HG03354 (cell line): ENCODE data around the gene FCER1A.

Source experiments
- ATAC-seq: cut with Tn5 transposase; IDR thresholded peaks from one replicate; pipeline ENCODE4 v1.9.1; 2021; ENCODE audit warnings: mild to moderate bottlenecking; ENCODE audit not compliant: unreplicated experiment, poor library complexity, severe bottlenecking

FCER1A gene

DNA sequence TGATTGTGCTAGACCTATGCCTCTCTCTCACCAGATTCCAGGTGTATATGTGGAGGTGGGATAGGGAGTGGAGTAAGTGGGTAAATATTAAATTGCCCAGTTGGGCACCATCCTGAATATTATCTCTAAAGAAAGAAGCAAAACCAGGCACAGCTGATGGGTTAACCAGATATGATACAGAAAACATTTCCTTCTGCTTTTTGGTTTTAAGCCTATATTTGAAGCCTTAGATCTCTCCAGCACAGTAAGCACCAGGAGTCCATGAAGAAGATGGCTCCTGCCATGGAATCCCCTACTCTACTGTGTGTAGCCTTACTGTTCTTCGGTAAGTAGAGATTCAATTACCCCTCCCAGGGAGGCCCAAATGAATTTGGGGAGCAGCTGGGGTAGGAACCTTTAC is at the start of gene FCER1A:
FCER1A (plus strand) TSS at position 242 of the 400 bp plus-strand sequence; CDS start at position 271, 29 bp downstream.
- no peak for ATAC-seq

DNA sequence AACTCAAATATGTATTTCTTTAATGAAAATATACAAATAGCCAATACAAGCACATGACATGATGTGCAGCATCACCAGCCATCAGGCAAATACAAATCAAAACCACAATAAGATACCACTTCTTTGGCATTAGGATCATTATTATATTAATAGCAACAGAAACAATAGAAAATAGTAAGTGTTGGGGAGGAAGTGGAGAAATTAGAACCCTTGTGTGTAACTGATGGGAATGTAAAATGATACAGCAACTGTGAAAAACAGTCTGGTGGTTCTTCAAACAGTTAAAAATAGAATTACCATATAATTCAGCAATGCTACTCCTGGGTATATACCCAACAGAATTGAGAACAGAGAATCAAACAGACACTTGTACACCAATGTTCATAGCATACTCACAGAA is 40.8 kb upstream of the FCER1A start:
- ATAC-seq: no peak

DNA sequence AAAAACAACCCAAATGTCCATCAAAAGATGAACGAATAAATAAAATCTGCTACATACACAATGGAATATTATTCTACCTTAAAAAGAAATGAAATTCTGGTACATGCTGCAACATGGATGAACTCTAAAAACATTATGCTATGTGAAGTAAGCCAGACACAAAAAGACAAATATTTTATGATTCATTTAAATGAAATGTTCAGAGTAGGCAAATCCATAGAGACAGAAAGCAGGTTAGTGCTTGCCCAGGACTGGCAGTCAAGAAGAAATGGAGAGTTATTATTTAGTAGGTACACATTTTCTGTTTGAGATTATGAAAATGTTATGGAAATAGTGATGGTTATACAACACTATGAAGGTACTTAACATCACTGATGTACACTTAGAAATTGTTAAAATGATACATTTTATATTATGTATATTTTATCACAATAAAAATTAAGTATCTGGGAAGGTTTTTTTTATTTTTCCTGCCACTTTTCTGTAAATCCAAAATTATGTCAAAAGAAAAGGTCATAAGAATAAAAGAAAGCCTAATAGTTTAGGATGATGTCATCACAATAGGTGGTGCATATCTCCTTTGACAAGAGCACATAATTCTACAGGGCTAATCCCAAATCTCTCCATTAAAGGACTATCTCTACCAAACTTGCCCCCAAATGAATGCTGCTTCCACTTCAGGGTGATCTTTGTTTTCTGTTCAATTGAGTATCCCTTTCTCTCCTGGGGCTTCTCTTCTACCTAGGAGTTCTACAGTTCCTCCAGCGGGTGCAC is 40.2 kb upstream of the FCER1A start:
- ATAC-seq: no peak

DNA sequence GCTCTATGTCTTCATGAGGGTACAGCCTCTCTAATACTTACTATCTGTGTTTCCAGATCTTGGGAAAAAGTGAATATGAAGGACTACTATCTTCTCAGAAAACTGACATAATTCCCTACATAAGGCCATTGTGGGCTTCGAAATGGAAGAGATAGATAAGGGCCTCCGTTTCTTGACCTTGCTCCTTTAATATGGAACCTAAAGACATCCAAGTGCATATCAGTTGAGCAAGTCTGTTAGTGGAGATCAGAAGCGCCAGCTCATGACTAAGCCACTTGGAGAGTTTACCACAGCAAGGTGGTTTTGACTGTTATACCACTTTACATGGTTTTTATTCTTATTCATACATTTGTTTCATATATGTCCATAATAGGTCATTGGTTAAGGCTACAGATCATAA is 35.3 kb upstream of the FCER1A start:
- no peak for ATAC-seq

DNA sequence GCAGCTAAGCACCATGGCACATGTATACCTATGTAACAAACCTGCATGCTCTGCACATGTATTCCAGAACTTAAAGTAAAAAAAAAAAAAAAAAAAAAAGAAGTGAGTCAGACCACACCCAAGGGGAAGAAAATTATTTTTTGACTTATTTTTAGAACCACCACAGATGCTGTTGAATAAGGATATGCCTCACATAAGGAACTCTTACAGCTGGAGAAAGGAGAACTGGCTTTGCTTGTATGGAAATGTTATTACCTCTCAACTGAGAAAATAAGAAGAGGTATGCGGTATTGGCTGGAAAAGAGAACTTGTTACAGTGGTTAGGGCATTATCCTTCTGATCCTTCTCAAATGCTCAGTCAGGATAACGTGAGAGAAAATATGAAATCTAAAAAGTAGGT is 27.5 kb upstream of the FCER1A start:
- ATAC-seq: no peak

DNA sequence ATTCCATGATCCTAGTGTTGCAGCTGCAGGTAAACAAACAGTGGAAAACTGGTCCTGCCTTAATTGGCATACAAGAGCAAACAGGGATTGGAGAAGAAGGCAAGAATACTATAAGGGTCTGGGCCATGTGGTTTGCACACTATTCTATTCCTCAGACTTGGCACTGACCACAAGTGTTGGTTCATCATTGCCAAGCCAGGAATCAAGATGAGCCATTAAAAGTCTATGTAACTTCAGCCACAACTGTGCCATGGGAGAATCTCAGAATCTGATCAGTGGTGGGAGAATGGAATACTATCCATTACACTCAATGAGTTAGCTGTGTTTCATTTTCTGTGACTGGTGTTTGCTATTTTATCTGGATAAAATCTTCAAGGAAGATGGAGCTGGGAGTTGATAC is 26.2 kb upstream of the FCER1A start:
- ATAC-seq: no peak

DNA sequence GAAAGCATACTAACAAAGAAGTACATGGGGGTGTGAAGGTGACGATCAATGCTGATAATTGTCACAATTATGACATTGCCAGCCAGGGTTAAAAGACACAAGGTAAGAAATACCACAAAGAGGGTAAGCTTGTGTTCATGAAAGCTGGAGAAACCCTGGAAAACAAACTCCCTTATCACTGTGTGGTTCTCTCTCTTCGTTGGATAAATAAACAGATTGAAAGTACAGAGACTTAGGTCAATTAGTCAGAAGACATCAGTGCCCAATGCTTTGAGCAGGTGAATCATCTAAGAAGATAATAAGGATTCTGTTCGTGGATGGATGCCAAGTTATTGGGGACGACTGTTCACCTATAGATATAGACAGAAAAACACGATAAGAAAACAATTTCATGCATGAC is 22.4 kb upstream of the FCER1A start:
- no peak for ATAC-seq

DNA sequence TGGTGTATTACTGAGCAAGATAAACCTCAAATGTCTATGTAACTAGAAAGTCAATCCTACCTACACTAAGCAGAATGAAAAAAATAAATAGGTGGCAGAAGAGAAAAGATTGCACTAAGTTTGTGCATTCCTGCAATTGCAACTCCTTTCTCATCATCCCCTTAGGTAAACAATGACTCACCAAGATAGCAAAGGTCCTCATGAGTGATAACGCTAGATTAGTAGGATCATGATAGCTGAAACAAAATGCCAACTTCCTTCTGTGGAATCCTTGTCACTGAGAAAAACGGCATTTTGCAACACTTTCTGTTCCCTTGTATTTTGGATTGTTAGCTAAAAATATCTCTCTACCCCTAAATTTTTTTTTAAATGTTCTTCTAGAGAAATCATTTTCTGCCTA is 20.0 kb upstream of the FCER1A start:
- no peak for ATAC-seq

DNA sequence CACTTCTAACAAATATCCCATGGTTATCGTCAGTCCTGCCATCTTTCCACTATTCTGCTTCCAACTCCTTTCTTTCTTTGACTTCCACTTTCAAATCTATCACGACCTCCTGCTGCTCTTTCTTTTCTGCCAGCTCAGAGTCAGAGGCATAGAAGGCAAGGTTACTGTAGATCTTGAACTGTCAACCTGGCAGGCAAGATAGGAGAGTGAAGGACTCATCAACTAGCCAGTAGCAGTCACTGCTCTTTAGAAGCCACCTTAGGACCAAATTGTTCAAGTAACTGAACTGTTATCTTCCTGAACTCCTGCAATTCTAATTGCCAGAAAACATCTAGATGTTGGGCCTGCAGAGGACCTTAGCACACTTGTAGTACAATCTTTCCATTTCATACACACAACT is 13.1 kb upstream of the FCER1A start:
- no peak for ATAC-seq

DNA sequence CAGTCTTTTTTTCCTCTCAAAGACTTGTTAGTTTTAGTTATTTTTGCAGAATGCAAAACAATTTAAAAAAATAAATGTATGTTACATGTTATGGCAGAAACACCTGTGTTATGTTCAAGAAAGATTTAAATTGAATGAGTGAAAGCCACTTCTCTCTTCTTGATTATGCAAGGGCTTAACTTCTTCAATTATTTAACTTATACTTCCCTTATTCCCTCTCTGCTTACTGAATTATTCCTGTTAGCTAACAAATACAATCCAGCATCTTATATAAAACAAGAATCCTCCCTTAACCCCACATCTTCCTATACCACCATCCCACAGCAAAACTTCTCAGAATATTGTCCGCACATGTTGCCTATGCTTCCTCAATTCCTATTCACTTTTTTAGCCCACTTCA is 10.7 kb upstream of the FCER1A start:
- ATAC-seq: no peak

DNA sequence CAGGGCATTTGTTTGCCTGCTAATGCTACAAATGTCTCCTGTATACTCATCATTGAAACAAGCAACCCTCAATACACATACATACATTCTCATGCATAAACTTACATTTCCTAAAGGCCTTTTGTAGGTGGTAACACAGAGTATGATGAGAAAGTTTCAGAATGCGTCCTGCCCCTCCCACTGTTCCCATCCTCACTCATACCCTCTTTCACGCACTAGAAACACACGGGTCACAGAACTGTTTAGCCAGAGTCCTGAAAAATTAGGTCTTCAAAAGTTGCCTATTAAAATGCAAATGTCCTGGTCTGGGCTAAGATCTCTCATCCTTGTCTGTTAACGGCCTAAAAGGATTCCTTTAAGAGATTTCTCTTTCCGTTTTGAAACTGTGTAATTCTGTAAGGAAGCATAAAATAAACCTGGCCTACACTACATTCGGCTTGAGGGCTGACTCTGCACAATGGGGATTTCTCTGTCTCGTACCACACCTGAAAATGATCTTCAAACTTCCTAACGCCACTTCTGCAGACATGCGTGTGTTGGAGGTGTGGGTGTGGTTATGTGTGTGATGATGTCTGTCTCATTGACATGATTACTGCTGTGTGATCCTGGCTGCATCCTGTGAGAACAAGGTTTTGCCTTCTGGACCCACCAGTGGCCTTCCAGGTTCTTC is 5.3 kb upstream of the FCER1A start:
- no peak for ATAC-seq

DNA sequence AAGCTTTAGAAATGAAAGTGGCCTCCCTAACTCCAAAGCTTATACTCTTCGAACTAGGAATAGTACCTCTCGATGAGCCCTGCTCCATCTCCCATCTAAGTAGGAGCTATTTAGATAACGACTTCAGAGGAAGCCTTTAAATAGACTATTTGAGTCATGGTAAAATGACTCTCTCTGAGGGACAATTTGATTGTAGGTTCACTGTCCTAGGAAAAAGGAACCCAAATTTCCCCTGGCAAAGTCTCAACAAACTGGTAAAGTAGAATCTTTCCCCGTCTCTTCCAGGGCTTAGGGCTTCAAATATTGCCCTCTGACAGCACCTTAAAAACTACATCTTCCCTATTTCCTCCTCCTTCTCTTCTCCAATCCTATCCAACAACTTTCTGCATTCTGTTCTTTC is 2.0 kb upstream of the FCER1A start:
- ATAC-seq: no peak

DNA sequence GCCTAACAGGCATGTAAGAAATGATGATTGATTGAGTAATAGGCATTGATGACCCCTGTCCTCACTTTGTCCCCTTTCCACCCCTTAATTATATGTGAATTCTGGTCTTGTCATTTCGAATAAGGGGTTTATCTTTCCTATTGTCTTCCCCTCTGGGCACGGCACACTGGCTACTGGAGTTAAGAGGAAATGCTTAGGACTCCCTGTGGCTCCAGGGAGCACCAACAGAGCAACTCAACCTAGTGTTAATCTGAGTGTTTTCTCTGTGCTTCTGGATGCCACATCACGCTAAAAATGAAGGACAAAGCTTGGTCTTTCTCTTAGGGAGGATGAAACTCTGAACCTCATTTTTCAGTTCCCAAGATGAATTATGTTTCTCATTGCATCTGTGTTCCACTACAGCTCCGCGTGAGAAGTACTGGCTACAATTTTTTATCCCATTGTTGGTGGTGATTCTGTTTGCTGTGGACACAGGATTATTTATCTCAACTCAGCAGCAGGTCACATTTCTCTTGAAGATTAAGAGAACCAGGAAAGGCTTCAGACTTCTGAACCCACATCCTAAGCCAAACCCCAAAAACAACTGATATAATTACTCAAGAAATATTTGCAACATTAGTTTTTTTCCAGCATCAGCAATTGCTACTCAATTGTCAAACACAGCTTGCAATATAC is 5.3 kb downstream of the FCER1A start:
- no peak for ATAC-seq

DNA sequence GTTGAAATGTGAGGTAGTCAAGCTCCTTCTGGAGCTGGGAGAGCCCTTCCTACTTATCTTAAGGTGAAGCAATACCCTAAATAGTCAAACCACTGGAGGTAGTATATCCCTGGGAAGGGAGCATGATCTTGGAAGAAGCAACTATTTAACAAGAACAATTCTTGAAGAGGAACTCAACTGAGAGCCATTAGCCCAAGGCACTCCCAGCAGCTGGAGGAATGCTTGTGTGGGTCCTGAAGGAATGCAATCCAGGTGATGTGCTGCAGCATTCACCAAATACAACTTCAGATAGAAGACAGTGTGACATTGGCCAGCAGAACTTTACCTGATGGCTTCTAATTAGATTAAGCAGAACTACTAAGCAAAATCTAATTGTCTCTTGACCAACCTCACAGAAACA is 9.5 kb downstream of the FCER1A start:
- no peak for ATAC-seq

DNA sequence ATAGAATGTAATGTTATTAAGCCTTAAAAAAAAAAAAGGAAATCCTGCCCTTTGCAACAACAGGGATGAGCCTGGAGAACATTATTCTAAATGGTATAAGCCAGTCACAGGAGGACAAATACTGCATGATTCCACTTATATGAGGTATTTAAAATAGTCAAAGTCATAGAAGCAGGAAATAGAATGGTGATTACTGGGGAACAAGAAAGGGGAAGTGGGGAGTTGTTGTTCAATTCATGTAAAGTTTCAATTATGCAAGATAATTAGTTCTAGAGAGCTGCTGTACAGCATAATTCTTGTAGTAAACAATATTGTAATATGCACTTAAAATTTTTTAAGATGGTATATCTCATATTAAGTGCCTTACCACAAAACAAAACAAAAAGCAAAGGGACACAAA is 13.2 kb downstream of the FCER1A start:
- no peak for ATAC-seq

DNA sequence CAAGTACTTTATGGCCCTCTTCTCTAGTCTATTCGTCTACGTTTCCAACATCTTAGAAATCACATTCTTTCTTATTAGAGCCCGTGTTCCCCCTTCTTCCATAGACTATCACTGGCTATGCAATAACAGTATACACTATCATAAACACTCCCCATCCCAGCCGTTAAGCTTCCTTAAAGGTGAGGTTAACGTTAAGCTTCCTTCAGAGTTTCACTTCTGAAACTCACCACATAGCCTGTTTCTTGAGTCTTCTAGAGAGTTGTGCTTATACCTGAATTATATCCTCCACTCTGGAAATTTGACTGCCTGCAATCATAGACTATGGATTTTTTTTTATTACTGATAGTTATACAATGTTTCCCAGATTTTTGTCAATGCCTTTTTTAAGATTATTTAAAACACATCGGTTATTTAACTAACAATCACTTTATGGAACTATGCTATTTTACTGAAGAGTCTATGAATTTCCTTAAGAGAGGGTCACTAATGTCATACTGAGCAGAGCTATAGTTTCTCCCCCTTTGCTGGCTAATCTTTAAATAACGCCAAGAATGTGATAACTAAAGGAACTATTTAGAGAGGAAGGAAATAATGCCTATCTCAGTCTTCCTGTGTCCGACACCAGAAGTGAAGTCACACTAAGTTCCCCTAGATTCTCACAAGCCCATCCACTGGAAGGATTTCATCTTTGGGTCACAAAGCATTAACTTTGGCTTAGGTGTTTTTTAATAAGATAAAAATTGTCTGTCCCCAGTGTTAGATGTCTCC is 16.8 kb downstream of the FCER1A start:
- ATAC-seq: no peak

DNA sequence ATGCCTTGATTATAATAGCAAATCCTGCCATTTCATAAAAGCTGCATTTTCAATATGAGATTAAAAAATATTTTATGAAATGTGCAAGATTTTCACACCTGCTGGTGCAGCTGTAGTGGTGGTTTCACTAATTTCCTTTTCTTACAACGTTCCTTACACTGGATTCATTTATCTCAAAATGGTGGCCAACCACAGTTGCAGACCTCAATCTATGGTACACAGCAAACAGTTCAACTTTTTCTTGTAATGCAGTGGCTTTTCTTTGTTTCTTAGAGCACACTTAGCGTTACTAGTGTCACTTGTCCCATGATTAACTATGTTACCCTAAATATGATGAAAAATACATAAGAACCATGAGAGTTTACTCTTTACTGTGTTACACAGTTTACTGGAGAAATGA is 32.7 kb downstream of the FCER1A start:
- no peak for ATAC-seq

DNA sequence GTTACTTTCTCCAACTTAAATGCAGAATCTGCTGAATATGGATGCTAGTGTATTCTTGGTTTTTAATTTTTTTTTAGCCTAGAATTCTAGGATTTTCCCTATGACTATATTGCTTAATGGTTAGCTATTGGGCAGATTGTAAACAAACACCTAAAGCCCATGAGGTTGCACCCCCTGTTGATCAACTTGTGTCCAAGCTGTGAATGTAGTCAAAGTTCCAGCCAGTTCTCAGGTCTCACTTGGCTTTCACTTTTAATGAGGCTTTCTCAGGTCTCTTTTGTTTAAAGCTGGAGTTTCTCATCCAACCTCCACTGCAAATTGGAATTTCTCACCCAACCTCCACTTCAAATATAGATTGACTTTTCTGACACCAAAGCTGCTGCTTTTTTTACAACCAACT is 35.9 kb downstream of the FCER1A start:
- no peak for ATAC-seq

DNA sequence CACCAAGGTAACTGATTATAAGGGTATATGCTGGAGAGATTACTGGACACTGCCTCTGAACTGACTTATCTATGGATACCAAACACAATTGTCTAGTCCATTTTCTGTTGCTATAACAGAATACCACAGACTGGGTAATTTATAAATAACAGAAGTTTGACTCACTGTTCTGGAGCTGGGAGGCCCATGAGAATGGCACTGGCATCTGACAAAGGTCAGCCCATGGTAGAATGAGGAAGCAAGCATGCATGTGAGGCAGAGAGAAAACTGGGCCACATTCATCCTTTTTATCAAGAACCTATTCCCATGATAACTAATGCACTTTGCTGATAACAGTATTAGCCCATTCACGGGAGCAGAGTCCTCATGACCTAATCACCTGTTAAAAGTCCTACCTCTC is 37.4 kb downstream of the FCER1A start:
- ATAC-seq: no peak

DNA sequence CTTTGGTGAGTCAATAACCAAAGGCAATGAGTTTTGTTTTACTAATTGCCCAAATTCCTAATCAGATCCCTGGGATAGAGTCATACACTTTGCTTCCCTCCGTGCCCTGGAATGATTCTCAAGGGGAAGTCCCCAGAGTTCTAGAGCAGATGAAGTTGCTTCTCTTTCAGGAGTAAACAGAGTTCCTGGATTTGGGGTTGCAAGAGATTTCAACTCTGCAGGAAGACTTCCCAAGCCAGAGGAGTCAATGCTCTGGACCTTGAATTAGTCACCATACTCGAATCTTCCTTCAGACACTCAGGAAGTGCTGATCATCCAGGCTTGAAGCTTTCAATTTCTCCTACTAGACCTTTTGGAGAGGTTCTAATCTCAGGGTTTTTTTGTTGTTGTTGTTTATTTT is 39.6 kb downstream of the FCER1A start:
- ATAC-seq: no peak
